Kidney (tissue), 14 donors: Measurements from ENCODE around the gene REC8. TPM values are rescaled to one million over a fixed set of nuclear protein-coding genes. Genes with fewer than 3 reads are reported as not detected.

Experiments
- DNase-seq, 5 donors: peaks; one replicate each; pipeline ENCODE4 v3.0.0-alpha.2; 2013 to 2020
- FAIRE-seq: peaks from 2 replicates; lab custom pipeline; 2012; peaks lifted over from hg19 to GRCh38; lab: Jason Lieb, UNC
- H3K27ac ChIP-seq, 2 donors: one replicate each; pipeline ENCODE4 v1.7.0; 2013; ENCODE audit warnings: low read depth in 2 of 2, low read length in 2 of 2, inconsistent platforms in 1 of 2
- H3K27me3 ChIP-seq: one replicate; pipeline ENCODE4 v1.7.1; 2013; ENCODE audit warnings: low read length, inconsistent platforms; ENCODE audit not compliant: control insufficient read depth, insufficient read depth
- H3K36me3 ChIP-seq, 3 donors: one replicate each; pipeline versions ENCODE4 v1.7.0 to v1.7.1; 2013; ENCODE audit warnings: low read length in 3 of 3, control low read depth in 1 of 3, inconsistent platforms in 1 of 3; ENCODE audit not compliant: insufficient read depth in 3 of 3, control insufficient read depth in 2 of 3
- H3K4me1 ChIP-seq, 3 donors: one replicate each; pipeline versions ENCODE4 v1.7.0 to v1.7.1; 2013; ENCODE audit warnings: low read length in 3 of 3, inconsistent platforms in 1 of 3, low read depth in 1 of 3; ENCODE audit not compliant: control insufficient read depth in 2 of 3, insufficient read depth in 2 of 3
- H3K4me3 ChIP-seq, 3 donors: one replicate each; pipeline versions ENCODE4 v1.7.0 to v1.8.1; 2013; ENCODE audit warnings: low read length in 3 of 3, control low read depth in 1 of 3, inconsistent platforms in 1 of 3
- H3K9ac ChIP-seq, 3 donors: one replicate each; pipeline versions ENCODE4 v1.7.0 to v1.7.1; 2013; ENCODE audit warnings: low read length in 3 of 3, control low read depth in 1 of 3, inconsistent platforms in 1 of 3
- H3K9me3 ChIP-seq, 3 donors: one replicate each; pipeline versions ENCODE4 v1.7.0 to v1.7.1; 2013; ENCODE audit warnings: low read length in 3 of 3, control low read depth in 1 of 3, inconsistent platforms in 1 of 3; ENCODE audit not compliant: control insufficient read depth in 2 of 3, insufficient read depth in 1 of 3
- intact Hi-C: fragments of 100-400 bp; cut with DNase I; formaldehyde crosslinking; loops from one replicate; pipeline ENCODE4 v1.11.1; 2022
- polyA plus RNA-seq: library from polyadenylated mRNA; stranded (reverse); fragments of 350-450 nt; fragmentation: Illumina TruSeq; extraction: RNeasy Lipid Tissue Mini Kit (QIAGEN cat#74804); gene quantifications from one replicate; pipeline ENCODE4 v1.2.3, GENCODE V29; 2014; ENCODE audit warnings: low read depth, low replicate concordance; ENCODE audit not compliant: insufficient read depth
- total RNA-seq: library from RNA; stranded (reverse); fragmentation: NEBNext Ultra II Directional; extraction: Animal tissue kit (Norgen Biotek cat#: 25700); gene quantifications from one replicate; pipeline ENCODE4 v1.2.1, GENCODE V29; 2021
- TF ChIP-seq, protein P1 (sequence below): IDR thresholded peaks from 3 replicates; pipeline ENCODE4 v1.5.1; 2012; ENCODE audit warnings: mild to moderate bottlenecking, moderate library complexity, borderline replicate concordance; ENCODE audit not compliant: insufficient read depth; ENCODE audit errors: extremely low read depth
- donor health status: control.
- donor health status: control.
- donor health status: control.
- donor health status: control.
- donor health status: control.
- donor health status: DM: yes; HTN: yes; CAD: no.
- donor health status: Normal renal cell carcinoma (clear cell type).

The REC8 gene
- total and polyA plus RNA-seq, 2 donors from 2014 or later: 39.9 to 51.4 TPM

DNA sequence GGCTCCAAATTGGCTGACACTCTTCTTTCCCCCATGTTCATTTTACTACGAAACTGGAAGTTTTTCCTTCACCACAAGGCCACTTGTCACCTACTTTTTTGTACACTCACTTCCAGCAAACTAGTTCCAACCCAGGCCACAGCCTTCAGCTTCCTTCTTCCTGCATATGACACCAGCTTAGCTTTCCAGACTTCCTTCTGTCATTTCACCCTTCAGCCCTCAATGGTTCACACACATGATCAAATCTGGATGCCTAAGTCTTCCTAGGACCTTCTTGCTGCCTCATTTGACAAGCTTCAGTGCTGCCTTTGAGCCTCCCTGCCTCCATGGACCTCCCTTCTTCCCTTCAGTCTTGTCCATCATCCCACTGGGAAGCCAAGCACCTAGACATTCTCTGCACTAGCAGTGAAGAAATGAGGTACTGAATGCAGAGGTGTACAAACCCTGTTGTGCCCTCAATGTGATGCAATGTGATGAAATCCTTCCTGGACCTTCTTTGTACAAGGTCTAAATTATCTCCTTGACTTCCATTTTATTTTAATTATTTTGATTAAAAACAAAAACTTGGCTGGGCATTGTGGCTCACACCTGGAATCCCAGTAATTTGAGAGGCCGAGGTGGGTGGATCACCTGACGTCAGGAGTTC is 4.3 kb upstream of the REC8 start:
- TF ChIP-seq, protein P1, sequence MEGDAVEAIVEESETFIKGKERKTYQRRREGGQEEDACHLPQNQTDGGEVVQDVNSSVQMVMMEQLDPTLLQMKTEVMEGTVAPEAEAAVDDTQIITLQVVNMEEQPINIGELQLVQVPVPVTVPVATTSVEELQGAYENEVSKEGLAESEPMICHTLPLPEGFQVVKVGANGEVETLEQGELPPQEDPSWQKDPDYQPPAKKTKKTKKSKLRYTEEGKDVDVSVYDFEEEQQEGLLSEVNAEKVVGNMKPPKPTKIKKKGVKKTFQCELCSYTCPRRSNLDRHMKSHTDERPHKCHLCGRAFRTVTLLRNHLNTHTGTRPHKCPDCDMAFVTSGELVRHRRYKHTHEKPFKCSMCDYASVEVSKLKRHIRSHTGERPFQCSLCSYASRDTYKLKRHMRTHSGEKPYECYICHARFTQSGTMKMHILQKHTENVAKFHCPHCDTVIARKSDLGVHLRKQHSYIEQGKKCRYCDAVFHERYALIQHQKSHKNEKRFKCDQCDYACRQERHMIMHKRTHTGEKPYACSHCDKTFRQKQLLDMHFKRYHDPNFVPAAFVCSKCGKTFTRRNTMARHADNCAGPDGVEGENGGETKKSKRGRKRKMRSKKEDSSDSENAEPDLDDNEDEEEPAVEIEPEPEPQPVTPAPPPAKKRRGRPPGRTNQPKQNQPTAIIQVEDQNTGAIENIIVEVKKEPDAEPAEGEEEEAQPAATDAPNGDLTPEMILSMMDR: no peak
- peaks cover 5 to 44% (median 30%) of the 10 kb centered on the region in 3 donors for H3K36me3 ChIP-seq
- no peak overlapping the region for H3K4me3 ChIP-seq
- H3K9me3 ChIP-seq: no peaks in the 10 kb centered on the region
- no peak overlapping the region for H3K9ac ChIP-seq
- H3K27ac ChIP-seq: no peak overlapping the region
- H3K27me3 ChIP-seq: no peaks in the 10 kb centered on the region
- peaks cover 0 to 12% (median 0%) of the 10 kb centered on the region in 3 donors for H3K4me1 ChIP-seq
- intact Hi-C loops: no loop called here
- FAIRE-seq (no peak), DNase-seq (no peak)

DNA sequence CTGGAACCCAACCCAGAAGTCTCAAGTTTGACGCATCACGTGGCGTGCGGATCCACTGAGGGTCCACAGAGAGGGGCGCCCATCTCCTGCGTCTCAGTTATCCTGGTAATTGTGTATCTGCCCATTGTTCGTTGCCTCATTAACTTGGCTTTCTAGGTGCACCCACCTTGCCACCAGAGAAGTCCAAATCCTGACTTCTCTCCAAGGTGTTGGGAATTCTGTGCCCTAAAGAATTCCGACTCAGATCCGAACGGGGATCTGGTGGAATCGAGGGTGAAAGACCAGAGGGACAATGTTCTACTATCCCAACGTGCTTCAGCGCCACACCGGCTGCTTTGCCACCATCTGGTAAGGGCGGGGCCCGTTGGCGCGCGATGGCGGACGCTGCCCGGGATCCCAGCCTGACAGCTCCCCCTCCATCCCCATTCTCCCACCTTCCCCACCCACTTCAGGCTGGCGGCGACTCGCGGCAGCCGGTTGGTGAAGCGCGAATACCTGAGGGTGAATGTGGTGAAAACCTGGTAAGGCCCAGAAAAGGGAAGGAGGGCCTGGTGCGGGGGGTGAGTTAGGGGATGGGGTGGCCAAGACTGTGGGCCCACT is 481 bp downstream of the REC8 start:
- no peaks in the 10 kb centered on the region for H3K27me3 ChIP-seq
- H3K4me1 ChIP-seq: peaks cover 0 to 3% (median 0%) of the 10 kb centered on the region in 3 donors
- FAIRE-seq: no peak
- intact Hi-C loops: no loop called here
- H3K9ac ChIP-seq: peak overlapping the region in 2 of 3 donors; percentile 15 to 48
- peak in 2 of 5 donors; percentile 52 to 72 for DNase-seq
- H3K4me3 ChIP-seq: peak overlapping the region; percentile 44 to 69 (median 48)
- peak overlapping the region in 1 of 2 donors; percentile 28 for H3K27ac ChIP-seq
- TF ChIP-seq, protein P1: no peak
- peaks cover 0 to 4% (median 4%) of the 10 kb centered on the region in 3 donors for H3K36me3 ChIP-seq
- no peaks in the 10 kb centered on the region for H3K9me3 ChIP-seq

DNA sequence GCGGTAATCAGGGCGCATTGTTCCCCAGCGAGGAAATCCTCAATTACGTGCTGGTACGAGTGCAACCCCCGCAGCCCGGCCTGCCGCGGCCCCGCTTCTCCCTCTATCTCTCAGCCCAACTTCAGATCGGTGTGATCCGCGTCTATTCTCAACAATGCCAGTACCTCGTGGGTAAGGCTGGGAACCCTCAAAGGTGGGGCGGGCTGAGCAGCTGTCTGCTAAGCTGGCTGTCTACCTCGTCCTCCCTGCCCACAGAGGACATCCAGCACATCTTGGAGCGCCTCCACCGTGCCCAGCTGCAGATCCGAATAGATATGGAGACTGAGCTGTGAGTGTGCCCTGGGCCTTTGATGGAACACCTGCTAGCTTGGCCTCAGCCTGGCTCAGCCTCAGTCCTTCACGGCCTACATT is 996 bp downstream of the REC8 start:
- no peaks in the 10 kb centered on the region for H3K9me3 ChIP-seq
- DNase-seq (peak in 1 of 5 donors; percentile 67), FAIRE-seq (no peak)
- H3K4me3 ChIP-seq: peak overlapping the region in 2 of 3 donors; percentile 44 to 69
- intact Hi-C loops: no loop called here
- H3K27me3 ChIP-seq: no peaks in the 10 kb centered on the region
- TF ChIP-seq, protein P1: no peak
- peaks cover 0 to 3% (median 0%) of the 10 kb centered on the region in 3 donors for H3K4me1 ChIP-seq
- H3K27ac ChIP-seq: no peak overlapping the region
- no peaks in the 10 kb centered on the region for H3K36me3 ChIP-seq
- H3K9ac ChIP-seq: no peak overlapping the region
